NK-92 (cell line): ENCODE data around the gene UBE2G2.

Experiments
- DNase-seq: peaks from one replicate; lab custom pipeline; 2025; ENCODE audit not compliant: unreplicated experiment; lab: John Stamatoyannopoulos, UW

The UBE2G2 gene

GRCh38 chr21:44766014-44766817, 35.4 kb downstream of the UBE2G2 start:
- DNase-seq: no peak

GRCh38 chr21:44765231-44766013, 36.2 kb downstream of the UBE2G2 start:
- DNase-seq: no peak

GRCh38 chr21:44764319-44765230, 37.0 kb downstream of the UBE2G2 start:
- no peak for DNase-seq

GRCh38 chr21:44763451-44764318, 37.9 kb downstream of the UBE2G2 start:
- no peak for DNase-seq

GRCh38 chr21:44763050-44763378, 38.6 kb downstream of the UBE2G2 start:
- no peak for DNase-seq

- DNase-seq: no peak
Measured at GRCh38 chr21:44762221-44763049, 39.2 kb downstream of the UBE2G2 start.

GRCh38 chr21:44761747-44762208, 39.8 kb downstream of the UBE2G2 start:
- no peak for DNase-seq

GRCh38 chr21:44761011-44761729, 40.5 kb downstream of the UBE2G2 start:
- no peak for DNase-seq

GRCh38 chr21:44760376-44760775, 41.2 kb downstream of the UBE2G2 start:
- no peak for DNase-seq

- no peak for DNase-seq
Measured at GRCh38 chr21:44759628-44760285, 41.9 kb downstream of the UBE2G2 start.

- DNase-seq: no peak
Measured at GRCh38 chr21:44758781-44759627, 42.6 kb downstream of the UBE2G2 start.

- no peak for DNase-seq
Measured at GRCh38 chr21:44758141-44758561, 43.5 kb downstream of the UBE2G2 start.

- no peak for DNase-seq
Measured at GRCh38 chr21:44757731-44758130, 43.9 kb downstream of the UBE2G2 start.

- no peak for DNase-seq
Measured at GRCh38 chr21:44756423-44757185, 45.0 kb downstream of the UBE2G2 start.

- DNase-seq: no peak
Measured at GRCh38 chr21:44755227-44755626, 46.4 kb downstream of the UBE2G2 start.

- DNase-seq: no peak
Measured at GRCh38 chr21:44753357-44753756, 48.3 kb downstream of the UBE2G2 start.
